ENCODE data around the gene LCN9. TPM values are rescaled to one million over a fixed set of nuclear protein-coding genes. Genes with fewer than 3 reads are reported as not detected.
"Not testable (repeated sequence)": the region's sequence is repeated elsewhere in the genome, so short reads cannot be mapped to it uniquely, and the experiment has no call there.

Gene LCN9
- total and polyA plus RNA-seq, 4 donors: not detected

GRCh38 chr9:135622415-135623020, 40.6 kb upstream of the LCN9 start:
- Histone ChIP-seq H3K4me3 (no peak overlapping the region), H3K36me3 (ENCODE audit: control insufficient read depth in 4 of 4, insufficient read depth in 4 of 4, low read length in 4 of 4) (no peaks in the 10 kb centered on the region), H3K9ac (ENCODE audit: insufficient read depth in 1 of 2, low read length in 2 of 2) (no peak overlapping the region), H3K9me3 (ENCODE audit: control insufficient read depth in 4 of 4, insufficient read depth in 3 of 4, low read length in 3 of 4) (peaks cover 0 to 16% (median 2%) of the 10 kb centered on the region in 4 donors), H3K4me1 (ENCODE audit: control insufficient read depth in 5 of 5, insufficient read depth in 5 of 5, low read length in 5 of 5) (no peaks in the 10 kb centered on the region), H3K27me3 (ENCODE audit: control insufficient read depth in 3 of 3, insufficient read depth in 3 of 3, low read length in 2 of 3) (peaks cover 0 to 7% (median 3%) of the 10 kb centered on the region in 3 donors), H3K27ac (ENCODE audit: low read depth in 1 of 2, low read length in 1 of 2) (no peak overlapping the region)
- TF ChIP-seq, protein P1, sequence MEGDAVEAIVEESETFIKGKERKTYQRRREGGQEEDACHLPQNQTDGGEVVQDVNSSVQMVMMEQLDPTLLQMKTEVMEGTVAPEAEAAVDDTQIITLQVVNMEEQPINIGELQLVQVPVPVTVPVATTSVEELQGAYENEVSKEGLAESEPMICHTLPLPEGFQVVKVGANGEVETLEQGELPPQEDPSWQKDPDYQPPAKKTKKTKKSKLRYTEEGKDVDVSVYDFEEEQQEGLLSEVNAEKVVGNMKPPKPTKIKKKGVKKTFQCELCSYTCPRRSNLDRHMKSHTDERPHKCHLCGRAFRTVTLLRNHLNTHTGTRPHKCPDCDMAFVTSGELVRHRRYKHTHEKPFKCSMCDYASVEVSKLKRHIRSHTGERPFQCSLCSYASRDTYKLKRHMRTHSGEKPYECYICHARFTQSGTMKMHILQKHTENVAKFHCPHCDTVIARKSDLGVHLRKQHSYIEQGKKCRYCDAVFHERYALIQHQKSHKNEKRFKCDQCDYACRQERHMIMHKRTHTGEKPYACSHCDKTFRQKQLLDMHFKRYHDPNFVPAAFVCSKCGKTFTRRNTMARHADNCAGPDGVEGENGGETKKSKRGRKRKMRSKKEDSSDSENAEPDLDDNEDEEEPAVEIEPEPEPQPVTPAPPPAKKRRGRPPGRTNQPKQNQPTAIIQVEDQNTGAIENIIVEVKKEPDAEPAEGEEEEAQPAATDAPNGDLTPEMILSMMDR (IDR thresholded peaks at IDR 0.05; ENCODE audit: control extremely low read depth, extremely low read depth): no peak
- DNase-seq (no peak), ATAC-seq (ENCODE audit: insufficient read depth, low FRiP score) (no peak)
- 64 to 78% methylated on average over 11 of the region's 11 CpGs for WGBS, 2 donors

GRCh38 chr9:135624282-135624681, 38.8 kb upstream of the LCN9 start:
- ATAC-seq (ENCODE audit: insufficient read depth, low FRiP score) (no peak), DNase-seq (no peak)
- Histone ChIP-seq H3K36me3 (ENCODE audit: control insufficient read depth in 4 of 4, insufficient read depth in 4 of 4, low read length in 4 of 4) (no peaks in the 10 kb centered on the region), H3K9me3 (ENCODE audit: control insufficient read depth in 4 of 4, insufficient read depth in 3 of 4, low read length in 3 of 4) (peaks cover 0 to 16% (median 2%) of the 10 kb centered on the region in 4 donors), H3K4me3 (no peak overlapping the region), H3K4me1 (ENCODE audit: control insufficient read depth in 5 of 5, insufficient read depth in 5 of 5, low read length in 5 of 5) (no peaks in the 10 kb centered on the region), H3K27ac (ENCODE audit: low read depth in 1 of 2, low read length in 1 of 2) (no peak overlapping the region), H3K9ac (ENCODE audit: insufficient read depth in 1 of 2, low read length in 2 of 2) (no peak overlapping the region), H3K27me3 (ENCODE audit: control insufficient read depth in 3 of 3, insufficient read depth in 3 of 3, low read length in 2 of 3) (peaks cover 0 to 7% (median 3%) of the 10 kb centered on the region in 3 donors)
- WGBS, 2 donors: 85 to 90% methylated on average over 14 of the region's 14 CpGs
- TF ChIP-seq, protein P1 (IDR thresholded peaks at IDR 0.05; ENCODE audit: control extremely low read depth, extremely low read depth): no peak

DNA sequence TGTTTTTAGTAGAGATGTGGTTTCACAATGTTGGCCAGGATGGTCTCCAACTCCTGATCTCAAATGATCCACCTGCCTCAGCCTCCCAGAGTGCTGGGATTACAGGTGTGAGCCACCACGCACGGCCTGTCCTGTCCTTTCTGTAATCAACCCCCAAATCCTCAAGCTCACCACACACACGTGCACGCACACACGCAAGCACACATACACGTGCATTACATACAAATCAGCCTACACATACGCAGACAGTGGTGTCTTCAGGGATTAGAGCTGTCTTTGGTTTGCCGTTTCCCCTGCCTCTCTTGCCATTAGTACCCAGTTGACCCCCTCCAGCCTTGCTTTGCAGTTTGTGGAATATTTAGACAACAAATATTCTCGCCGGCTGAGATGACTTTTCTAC, 30.3 kb upstream of the LCN9 start:
- Histone ChIP-seq H3K27ac (ENCODE audit: low read depth in 1 of 2, low read length in 1 of 2) (no peak overlapping the region), H3K27me3 (ENCODE audit: control insufficient read depth in 3 of 3, insufficient read depth in 3 of 3, low read length in 2 of 3) (peaks cover 0 to 6% (median 4%) of the 10 kb centered on the region in 3 donors), H3K4me3 (no peak overlapping the region), H3K36me3 (ENCODE audit: control insufficient read depth in 4 of 4, insufficient read depth in 4 of 4, low read length in 4 of 4) (no peaks in the 10 kb centered on the region), H3K9ac (ENCODE audit: insufficient read depth in 1 of 2, low read length in 2 of 2) (no peak overlapping the region), H3K4me1 (ENCODE audit: control insufficient read depth in 5 of 5, insufficient read depth in 5 of 5, low read length in 5 of 5) (no peaks in the 10 kb centered on the region), H3K9me3 (ENCODE audit: control insufficient read depth in 4 of 4, insufficient read depth in 3 of 4, low read length in 3 of 4) (no peaks in the 10 kb centered on the region)
- 91 to 95% methylated on average over 10 of the region's 10 CpGs for WGBS, 2 donors
- ATAC-seq (ENCODE audit: insufficient read depth, low FRiP score) (no peak), DNase-seq (no peak)
- TF ChIP-seq, protein P1 (IDR thresholded peaks at IDR 0.05; ENCODE audit: control extremely low read depth, extremely low read depth): no peak

DNA sequence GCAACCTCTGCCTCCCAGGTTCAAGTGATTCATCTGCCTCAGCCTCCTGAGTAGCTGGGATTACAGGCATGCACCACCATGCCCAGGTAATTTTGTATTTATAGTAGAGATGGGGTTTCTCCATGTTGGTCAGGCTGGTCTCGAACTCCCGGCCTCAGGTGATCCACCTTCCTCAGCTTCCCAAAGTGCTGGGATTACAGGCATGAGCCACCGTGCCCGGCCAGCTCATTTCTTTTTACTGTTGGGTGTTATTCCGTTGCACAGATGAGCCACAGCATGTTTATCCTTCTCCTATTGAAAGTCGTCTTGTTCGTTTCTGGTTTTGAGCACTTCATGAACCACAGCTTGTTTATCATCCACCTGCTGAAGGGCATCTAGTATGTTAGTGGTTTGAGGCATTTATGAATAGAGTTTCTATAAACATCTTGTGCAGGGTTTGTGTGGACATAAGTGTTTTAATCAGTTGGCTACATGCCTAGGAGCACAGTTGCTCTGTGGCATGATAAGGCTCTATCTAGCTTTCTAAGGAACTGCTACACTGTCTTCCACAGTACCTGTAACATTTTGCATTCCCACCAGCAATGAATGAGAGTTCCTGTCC, 26.1 kb upstream of the LCN9 start:
- H3K4me3 ChIP-seq; H3K27me3 ChIP-seq (ENCODE audit: control insufficient read depth in 3 of 3, insufficient read depth in 3 of 3, low read length in 2 of 3); H3K4me1 ChIP-seq (ENCODE audit: control insufficient read depth in 5 of 5, insufficient read depth in 5 of 5, low read length in 5 of 5); H3K36me3 ChIP-seq (ENCODE audit: control insufficient read depth in 4 of 4, insufficient read depth in 4 of 4, low read length in 4 of 4); H3K9me3 ChIP-seq (ENCODE audit: control insufficient read depth in 4 of 4, insufficient read depth in 3 of 4, low read length in 3 of 4); H3K27ac ChIP-seq (ENCODE audit: low read depth in 1 of 2, low read length in 1 of 2); ATAC-seq (ENCODE audit: insufficient read depth, low FRiP score); DNase-seq; H3K9ac ChIP-seq (ENCODE audit: insufficient read depth in 1 of 2, low read length in 2 of 2): not testable (repeated sequence)
- 81 to 94% methylated on average over 7 of the region's 7 CpGs for WGBS, 2 donors
